GM19455 (cell line): Measurements from ENCODE around the gene NDUFB10.
"Not testable (repeated sequence)": the region's sequence is repeated elsewhere in the genome, so short reads cannot be mapped to it uniquely, and the experiment has no call there.

Source experiments
- ATAC-seq: cut with Tn5 transposase; IDR thresholded peaks from one replicate; pipeline ENCODE4 v1.9.1; 2021; ENCODE audit not compliant: unreplicated experiment

The NDUFB10 gene

GRCh38 chr16:1944612-1945199 is 14.6 kb upstream of the NDUFB10 start:
- ATAC-seq: no peak

- no peak for ATAC-seq
Observed at GRCh38 chr16:1945559-1946391, 13.6 kb upstream of the NDUFB10 start.

GRCh38 chr16:1946495-1947368 is 12.6 kb upstream of the NDUFB10 start:
- ATAC-seq: no peak

GRCh38 chr16:1947369-1947670 is 12.0 kb upstream of the NDUFB10 start:
- ATAC-seq: no peak

- ATAC-seq: no peak
Observed at GRCh38 chr16:1949507-1949906, 9.8 kb upstream of the NDUFB10 start.

GRCh38 chr16:1950047-1950446 is 9.3 kb upstream of the NDUFB10 start:
- no peak for ATAC-seq

GRCh38 chr16:1950559-1950958 is 8.8 kb upstream of the NDUFB10 start:
- ATAC-seq: no peak

GRCh38 chr16:1953734-1954133 is 5.6 kb upstream of the NDUFB10 start:
- no peak for ATAC-seq

- not testable (repeated sequence) for ATAC-seq
Observed at GRCh38 chr16:1957434-1958142, 1.8 kb upstream of the NDUFB10 start.

GRCh38 chr16:1958143-1958491 is 1.2 kb upstream of the NDUFB10 start:
- ATAC-seq: not testable (repeated sequence)

GRCh38 chr16:1958715-1959268 is 546 bp upstream of the NDUFB10 start:
- no peak for ATAC-seq

GRCh38 chr16:1960665-1961630 is 1.6 kb downstream of the NDUFB10 start:
- ATAC-seq: no peak

GRCh38 chr16:1961651-1962067 is 2.3 kb downstream of the NDUFB10 start:
- no peak for ATAC-seq

GRCh38 chr16:1962161-1963153 is 3.1 kb downstream of the NDUFB10 start:
- ATAC-seq: not testable (repeated sequence)

- ATAC-seq: peak; percentile 3
Observed at GRCh38 chr16:1963806-1964505, 4.6 kb downstream of the NDUFB10 start.

GRCh38 chr16:1964506-1965395 is 5.4 kb downstream of the NDUFB10 start, which contains the start of gene RPS2:
RPS2 (minus strand) TSS chr16:1964826; CDS start chr16:1964625, 201 bp downstream.
- peak; percentile 68 for ATAC-seq
